ENCODE data around the gene AURKAIP1. TPM values are rescaled to one million over a fixed set of nuclear protein-coding genes. Genes with fewer than 3 reads are reported as not detected.

Gene AURKAIP1
- total and polyA plus RNA-seq, 2 of the 13 experiments (the other 11 are each of a cell fraction or from before 2014, with no cell fraction given) = 69.5 to 175 TPM

DNA sequence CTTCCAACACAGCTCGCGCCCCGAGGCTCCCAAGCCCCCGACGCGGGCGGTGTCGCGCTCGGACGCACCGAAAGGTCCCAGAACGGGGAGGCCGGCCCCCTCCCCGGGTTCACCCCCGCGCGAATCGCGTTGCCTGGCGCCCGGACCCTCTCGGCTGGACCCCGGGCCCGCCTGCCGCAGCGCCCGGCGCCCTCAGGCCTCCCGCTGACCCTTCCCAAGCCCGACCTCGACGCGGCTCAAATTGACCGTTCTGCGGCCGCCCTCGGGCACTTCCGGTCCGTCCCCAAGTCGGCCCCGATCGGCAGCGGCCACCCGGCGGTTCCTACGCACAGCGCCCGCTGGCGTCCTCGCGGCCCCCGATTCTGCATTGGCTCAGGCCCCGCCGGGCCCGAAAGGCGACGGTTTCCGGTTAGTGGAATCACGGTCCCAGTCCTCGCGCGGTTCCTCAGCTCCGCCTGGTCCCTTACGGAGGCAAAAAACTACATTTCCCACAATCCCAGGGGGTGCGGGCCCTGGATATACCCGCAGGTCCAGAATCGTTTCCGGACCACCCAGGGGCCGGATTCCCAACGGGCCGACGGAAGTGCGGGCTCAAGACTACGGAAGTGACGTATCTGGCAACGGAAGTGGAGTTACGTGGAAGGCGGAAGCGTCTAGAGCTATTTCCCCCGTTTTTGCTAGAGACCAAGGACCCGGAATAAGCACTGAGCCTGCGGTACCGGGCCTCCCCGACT lies at the start of gene AURKAIP1 (continued):
- TF ChIP-seq ZNF878 (CRISPR knock-in tag; IDR thresholded peaks at IDR 0.05) = peak; percentile 89
- TF ChIP-seq, protein P1, sequence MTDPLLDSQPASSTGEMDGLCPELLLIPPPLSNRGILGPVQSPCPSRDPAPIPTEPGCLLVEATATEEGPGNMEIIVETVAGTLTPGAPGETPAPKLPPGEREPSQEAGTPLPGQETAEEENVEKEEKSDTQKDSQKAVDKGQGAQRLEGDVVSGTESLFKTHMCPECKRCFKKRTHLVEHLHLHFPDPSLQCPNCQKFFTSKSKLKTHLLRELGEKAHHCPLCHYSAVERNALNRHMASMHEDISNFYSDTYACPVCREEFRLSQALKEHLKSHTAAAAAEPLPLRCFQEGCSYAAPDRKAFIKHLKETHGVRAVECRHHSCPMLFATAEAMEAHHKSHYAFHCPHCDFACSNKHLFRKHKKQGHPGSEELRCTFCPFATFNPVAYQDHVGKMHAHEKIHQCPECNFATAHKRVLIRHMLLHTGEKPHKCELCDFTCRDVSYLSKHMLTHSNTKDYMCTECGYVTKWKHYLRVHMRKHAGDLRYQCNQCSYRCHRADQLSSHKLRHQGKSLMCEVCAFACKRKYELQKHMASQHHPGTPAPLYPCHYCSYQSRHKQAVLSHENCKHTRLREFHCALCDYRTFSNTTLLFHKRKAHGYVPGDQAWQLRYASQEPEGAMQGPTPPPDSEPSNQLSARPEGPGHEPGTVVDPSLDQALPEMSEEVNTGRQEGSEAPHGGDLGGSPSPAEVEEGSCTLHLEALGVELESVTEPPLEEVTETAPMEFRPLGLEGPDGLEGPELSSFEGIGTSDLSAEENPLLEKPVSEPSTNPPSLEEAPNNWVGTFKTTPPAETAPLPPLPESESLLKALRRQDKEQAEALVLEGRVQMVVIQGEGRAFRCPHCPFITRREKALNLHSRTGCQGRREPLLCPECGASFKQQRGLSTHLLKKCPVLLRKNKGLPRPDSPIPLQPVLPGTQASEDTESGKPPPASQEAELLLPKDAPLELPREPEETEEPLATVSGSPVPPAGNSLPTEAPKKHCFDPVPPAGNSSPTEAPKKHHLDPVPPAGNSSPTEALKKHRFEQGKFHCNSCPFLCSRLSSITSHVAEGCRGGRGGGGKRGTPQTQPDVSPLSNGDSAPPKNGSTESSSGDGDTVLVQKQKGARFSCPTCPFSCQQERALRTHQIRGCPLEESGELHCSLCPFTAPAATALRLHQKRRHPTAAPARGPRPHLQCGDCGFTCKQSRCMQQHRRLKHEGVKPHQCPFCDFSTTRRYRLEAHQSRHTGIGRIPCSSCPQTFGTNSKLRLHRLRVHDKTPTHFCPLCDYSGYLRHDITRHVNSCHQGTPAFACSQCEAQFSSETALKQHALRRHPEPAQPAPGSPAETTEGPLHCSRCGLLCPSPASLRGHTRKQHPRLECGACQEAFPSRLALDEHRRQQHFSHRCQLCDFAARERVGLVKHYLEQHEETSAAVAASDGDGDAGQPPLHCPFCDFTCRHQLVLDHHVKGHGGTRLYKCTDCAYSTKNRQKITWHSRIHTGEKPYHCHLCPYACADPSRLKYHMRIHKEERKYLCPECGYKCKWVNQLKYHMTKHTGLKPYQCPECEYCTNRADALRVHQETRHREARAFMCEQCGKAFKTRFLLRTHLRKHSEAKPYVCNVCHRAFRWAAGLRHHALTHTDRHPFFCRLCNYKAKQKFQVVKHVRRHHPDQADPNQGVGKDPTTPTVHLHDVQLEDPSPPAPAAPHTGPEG (CRISPR knock-in tag; IDR thresholded peaks at IDR 0.05) = peak; percentile 91
- peak; percentile 89 for TF ChIP-seq ZNF883 (CRISPR knock-in tag; IDR thresholded peaks at IDR 0.05; ENCODE audit: not compliant biosample characterization)
- TF ChIP-seq ZNF343 (CRISPR knock-in tag; IDR thresholded peaks at IDR 0.05) = no peak; the same call in none of the 2 replicates
- peak; percentile 72; the same call in 1 of the 2 replicates for TF ChIP-seq TBP (CRISPR knock-in tag; IDR thresholded peaks at IDR 0.05)
- TF ChIP-seq ZNF670 (CRISPR knock-in tag; IDR thresholded peaks at IDR 0.05; ENCODE audit: borderline replicate concordance) = peak; percentile 97
- TF ChIP-seq RBFOX2 (IDR thresholded peaks at IDR 0.05; ENCODE audit: low read depth, low read length) = peak; percentile 93
- TF ChIP-seq MXD4 (CRISPR knock-in tag; IDR thresholded peaks at IDR 0.05) = peak; percentile 64; the same call in 1 of the 2 replicates
- TF ChIP-seq ZNF710 (CRISPR knock-in tag; IDR thresholded peaks at IDR 0.05; ENCODE audit: borderline replicate concordance) = peak; percentile 82; the same call in 1 of the 2 replicates
- TF ChIP-seq MTF2 (CRISPR knock-in tag; IDR thresholded peaks at IDR 0.05; ENCODE audit: borderline replicate concordance) = peak; percentile 97; the same call in 1 of the 2 replicates
- TF ChIP-seq ZNF354B (CRISPR knock-in tag; IDR thresholded peaks at IDR 0.05) = no peak
- TF ChIP-seq ZNF564 (CRISPR knock-in tag; IDR thresholded peaks at IDR 0.05) = peak; percentile 97
- peak; percentile 90 for TF ChIP-seq MYC (CRISPR knock-in tag; IDR thresholded peaks at IDR 0.05; ENCODE audit: borderline replicate concordance)
- TF ChIP-seq FOXJ3 (CRISPR knock-in tag; IDR thresholded peaks at IDR 0.05; ENCODE audit: borderline replicate concordance) = peak; percentile 71
